HepG2 (cell line): Measurements from ENCODE around the gene SLC25A25. TPM values are rescaled to one million over a fixed set of nuclear protein-coding genes. Genes with fewer than 3 reads are reported as not detected.

Experiments used
- FOXK2 ChIP-seq: fragments of 450-650 bp; IDR thresholded peaks from 2 replicates; pipeline ENCODE4 v1.6.1; 2016
- HMG20A ChIP-seq: IDR thresholded peaks from 2 replicates; pipeline ENCODE4 v1.6.1; 2016; ENCODE audit warnings: borderline replicate concordance
- HNRNPLL ChIP-seq: fragments of 200-400 bp; formaldehyde crosslinking; IDR thresholded peaks from 2 replicates; pipeline ENCODE4 v1.6.1; 2017; ENCODE audit warnings: mild to moderate bottlenecking, low read depth, low read length; ENCODE audit not compliant: poor library complexity, severe bottlenecking
- ZNF138 ChIP-seq: sonication (generic); formaldehyde crosslinking; IDR thresholded peaks from 2 replicates; pipeline ENCODE4 v1.5.0; 2020; ENCODE audit warnings: mild to moderate bottlenecking, low read depth, missing genetic modification reagents
- ZNF563 ChIP-seq: sonication (generic); formaldehyde crosslinking; IDR thresholded peaks from 2 replicates; pipeline ENCODE4 v1.8.0; 2022; ENCODE audit warnings: mild to moderate bottlenecking, moderate library complexity, missing genetic modification reagents
- ZNF761 ChIP-seq: sonication (generic); formaldehyde crosslinking; conservative IDR thresholded peaks from 2 replicates; pipeline ENCODE4 v1.4.0; 2020; ENCODE audit warnings: mild to moderate bottlenecking, missing genetic modification reagents
- polyA plus RNA-seq, 8 experiments: library from polyadenylated mRNA; depleted of rRNA in 3 of 8; stranded (reverse) in 7 of 8; unstranded in 1 of 8; fragments of >200 nt; fragmentation: Illumina TruSeq in 4 of 8; extraction: Trizol in 4 of 8; gene quantifications; 2 replicates each; pipeline versions ENCODE4 v1.2.1 to v1.2.3, GENCODE V29; 2011 to 2016; ENCODE audit warnings: low read depth in 4 of 8, missing spikeins in 1 of 8, mixed read lengths in 1 of 8; ENCODE audit not compliant: insufficient read depth in 1 of 8
- total RNA-seq, 5 experiments: library from RNA; depleted of rRNA; stranded (reverse); fragments of >200 nt; fragmentation: Illumina TruSeq; extraction: Trizol; gene quantifications; 2 replicates each; pipeline ENCODE4 v1.2.3, GENCODE V29; 2016; ENCODE audit warnings: low read depth in 1 of 5
- TF ChIP-seq, protein P1 (sequence below): sonication (generic); formaldehyde crosslinking; IDR thresholded peaks from 2 replicates; pipeline ENCODE4 v1.9.0; 2021; ENCODE audit warnings: mild to moderate bottlenecking, missing genetic modification reagents
- TF ChIP-seq, protein P2 (sequence below): sonication (generic); formaldehyde crosslinking; IDR thresholded peaks from 2 replicates; pipeline ENCODE4 v1.4.0; 2020; ENCODE audit warnings: missing genetic modification reagents
- TF ChIP-seq, protein P3 (sequence below): sonication (generic); formaldehyde crosslinking; IDR thresholded peaks from 2 replicates; pipeline ENCODE4 v1.4.0; 2020; ENCODE audit warnings: missing genetic modification reagents
- TF ChIP-seq, protein P4 (sequence below): sonication (generic); formaldehyde crosslinking; IDR thresholded peaks from 2 replicates; pipeline ENCODE4 v1.5.0; 2020; ENCODE audit warnings: mild to moderate bottlenecking, missing genetic modification reagents
- TF ChIP-seq, protein P5 (sequence below): sonication (generic); formaldehyde crosslinking; conservative IDR thresholded peaks from 2 replicates; pipeline ENCODE4 v1.4.0; 2020; ENCODE audit warnings: missing genetic modification reagents
- TF ChIP-seq, protein P6 (sequence below): IDR thresholded peaks from 2 replicates; pipeline ENCODE4 v1.6.1; 2018; ENCODE audit warnings: missing genetic modification reagents

SLC25A25 gene
- total and polyA plus RNA-seq, 2 of the 13 experiments (the other 11 are each of a cell fraction or from before 2014, with no cell fraction given) = 10.5 to 24.8 TPM

DNA sequence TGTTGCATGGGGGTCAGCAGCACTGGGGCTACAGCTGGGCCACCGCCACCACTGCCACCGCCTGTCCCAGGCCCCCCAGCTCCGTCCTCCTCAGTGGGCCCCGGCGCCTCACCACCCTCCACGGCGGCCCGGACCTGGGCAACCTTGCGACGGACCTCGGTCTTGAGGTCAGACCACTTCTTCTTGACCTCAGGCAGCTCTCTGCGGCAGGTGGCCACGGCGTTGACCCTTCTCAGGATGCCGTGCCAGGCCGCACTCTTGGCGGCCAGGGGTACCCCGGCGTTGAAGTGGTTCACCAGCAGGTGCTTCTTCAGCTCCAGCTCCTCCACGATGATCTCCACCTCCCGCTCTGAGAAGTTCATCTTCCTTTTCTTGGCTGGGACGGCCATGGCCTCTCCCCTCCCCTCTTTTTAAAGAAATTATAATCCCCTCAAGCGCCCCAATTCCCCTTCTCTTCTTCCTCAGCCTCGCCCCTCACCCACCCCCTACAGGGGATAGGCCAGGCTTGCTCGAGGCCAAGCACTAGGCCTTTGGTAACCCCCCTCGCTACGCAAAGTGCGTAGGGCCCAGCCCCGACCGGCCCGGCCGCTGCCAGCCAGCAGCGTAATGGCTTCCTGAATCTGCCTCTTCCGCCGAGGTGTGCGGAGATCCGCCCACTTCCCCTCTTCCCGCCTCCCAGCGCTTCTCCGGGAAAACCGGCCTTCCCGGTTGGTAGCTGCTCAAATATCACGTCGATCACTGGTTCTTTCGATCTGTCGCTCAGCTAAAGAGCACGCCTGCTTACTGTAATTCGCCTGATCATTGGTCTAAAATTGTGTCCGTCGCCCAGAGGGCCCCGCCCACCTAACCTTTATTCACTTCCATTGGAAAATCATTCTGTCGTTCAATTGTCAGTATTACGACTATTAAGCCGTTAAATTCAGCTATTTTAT is 1.1 kb upstream of the SLC25A25 start, which contains the start of gene NAIF1 (continued):
- TF ChIP-seq, protein P1, sequence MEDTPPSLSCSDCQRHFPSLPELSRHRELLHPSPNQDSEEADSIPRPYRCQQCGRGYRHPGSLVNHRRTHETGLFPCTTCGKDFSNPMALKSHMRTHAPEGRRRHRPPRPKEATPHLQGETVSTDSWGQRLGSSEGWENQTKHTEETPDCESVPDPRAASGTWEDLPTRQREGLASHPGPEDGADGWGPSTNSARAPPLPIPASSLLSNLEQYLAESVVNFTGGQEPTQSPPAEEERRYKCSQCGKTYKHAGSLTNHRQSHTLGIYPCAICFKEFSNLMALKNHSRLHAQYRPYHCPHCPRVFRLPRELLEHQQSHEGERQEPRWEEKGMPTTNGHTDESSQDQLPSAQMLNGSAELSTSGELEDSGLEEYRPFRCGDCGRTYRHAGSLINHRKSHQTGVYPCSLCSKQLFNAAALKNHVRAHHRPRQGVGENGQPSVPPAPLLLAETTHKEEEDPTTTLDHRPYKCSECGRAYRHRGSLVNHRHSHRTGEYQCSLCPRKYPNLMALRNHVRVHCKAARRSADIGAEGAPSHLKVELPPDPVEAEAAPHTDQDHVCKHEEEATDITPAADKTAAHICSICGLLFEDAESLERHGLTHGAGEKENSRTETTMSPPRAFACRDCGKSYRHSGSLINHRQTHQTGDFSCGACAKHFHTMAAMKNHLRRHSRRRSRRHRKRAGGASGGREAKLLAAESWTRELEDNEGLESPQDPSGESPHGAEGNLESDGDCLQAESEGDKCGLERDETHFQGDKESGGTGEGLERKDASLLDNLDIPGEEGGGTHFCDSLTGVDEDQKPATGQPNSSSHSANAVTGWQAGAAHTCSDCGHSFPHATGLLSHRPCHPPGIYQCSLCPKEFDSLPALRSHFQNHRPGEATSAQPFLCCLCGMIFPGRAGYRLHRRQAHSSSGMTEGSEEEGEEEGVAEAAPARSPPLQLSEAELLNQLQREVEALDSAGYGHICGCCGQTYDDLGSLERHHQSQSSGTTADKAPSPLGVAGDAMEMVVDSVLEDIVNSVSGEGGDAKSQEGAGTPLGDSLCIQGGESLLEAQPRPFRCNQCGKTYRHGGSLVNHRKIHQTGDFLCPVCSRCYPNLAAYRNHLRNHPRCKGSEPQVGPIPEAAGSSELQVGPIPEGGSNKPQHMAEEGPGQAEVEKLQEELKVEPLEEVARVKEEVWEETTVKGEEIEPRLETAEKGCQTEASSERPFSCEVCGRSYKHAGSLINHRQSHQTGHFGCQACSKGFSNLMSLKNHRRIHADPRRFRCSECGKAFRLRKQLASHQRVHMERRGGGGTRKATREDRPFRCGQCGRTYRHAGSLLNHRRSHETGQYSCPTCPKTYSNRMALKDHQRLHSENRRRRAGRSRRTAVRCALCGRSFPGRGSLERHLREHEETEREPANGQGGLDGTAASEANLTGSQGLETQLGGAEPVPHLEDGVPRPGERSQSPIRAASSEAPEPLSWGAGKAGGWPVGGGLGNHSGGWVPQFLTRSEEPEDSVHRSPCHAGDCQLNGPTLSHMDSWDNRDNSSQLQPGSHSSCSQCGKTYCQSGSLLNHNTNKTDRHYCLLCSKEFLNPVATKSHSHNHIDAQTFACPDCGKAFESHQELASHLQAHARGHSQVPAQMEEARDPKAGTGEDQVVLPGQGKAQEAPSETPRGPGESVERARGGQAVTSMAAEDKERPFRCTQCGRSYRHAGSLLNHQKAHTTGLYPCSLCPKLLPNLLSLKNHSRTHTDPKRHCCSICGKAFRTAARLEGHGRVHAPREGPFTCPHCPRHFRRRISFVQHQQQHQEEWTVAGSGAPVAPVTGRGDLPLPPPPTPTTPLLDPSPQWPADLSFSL (CRISPR knock-in tag) = no peak
- TF ChIP-seq, protein P2, sequence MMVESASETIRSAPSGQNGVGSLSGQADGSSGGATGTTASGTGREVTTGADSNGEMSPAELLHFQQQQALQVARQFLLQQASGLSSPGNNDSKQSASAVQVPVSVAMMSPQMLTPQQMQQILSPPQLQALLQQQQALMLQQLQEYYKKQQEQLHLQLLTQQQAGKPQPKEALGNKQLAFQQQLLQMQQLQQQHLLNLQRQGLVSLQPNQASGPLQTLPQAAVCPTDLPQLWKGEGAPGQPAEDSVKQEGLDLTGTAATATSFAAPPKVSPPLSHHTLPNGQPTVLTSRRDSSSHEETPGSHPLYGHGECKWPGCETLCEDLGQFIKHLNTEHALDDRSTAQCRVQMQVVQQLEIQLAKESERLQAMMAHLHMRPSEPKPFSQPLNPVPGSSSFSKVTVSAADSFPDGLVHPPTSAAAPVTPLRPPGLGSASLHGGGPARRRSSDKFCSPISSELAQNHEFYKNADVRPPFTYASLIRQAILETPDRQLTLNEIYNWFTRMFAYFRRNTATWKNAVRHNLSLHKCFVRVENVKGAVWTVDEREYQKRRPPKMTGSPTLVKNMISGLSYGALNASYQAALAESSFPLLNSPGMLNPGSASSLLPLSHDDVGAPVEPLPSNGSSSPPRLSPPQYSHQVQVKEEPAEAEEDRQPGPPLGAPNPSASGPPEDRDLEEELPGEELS (CRISPR knock-in tag) = no peak; the same call in 1 of the 2 replicates
- peak; percentile 55; the same call in 1 of the 2 replicates for TF ChIP-seq ZNF761 (CRISPR knock-in tag)
- no peak for TF ChIP-seq FOXK2
- TF ChIP-seq, protein P3, sequence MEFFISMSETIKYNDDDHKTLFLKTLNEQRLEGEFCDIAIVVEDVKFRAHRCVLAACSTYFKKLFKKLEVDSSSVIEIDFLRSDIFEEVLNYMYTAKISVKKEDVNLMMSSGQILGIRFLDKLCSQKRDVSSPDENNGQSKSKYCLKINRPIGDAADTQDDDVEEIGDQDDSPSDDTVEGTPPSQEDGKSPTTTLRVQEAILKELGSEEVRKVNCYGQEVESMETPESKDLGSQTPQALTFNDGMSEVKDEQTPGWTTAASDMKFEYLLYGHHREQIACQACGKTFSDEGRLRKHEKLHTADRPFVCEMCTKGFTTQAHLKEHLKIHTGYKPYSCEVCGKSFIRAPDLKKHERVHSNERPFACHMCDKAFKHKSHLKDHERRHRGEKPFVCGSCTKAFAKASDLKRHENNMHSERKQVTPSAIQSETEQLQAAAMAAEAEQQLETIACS (CRISPR knock-in tag) = no peak
- TF ChIP-seq, protein P4, sequence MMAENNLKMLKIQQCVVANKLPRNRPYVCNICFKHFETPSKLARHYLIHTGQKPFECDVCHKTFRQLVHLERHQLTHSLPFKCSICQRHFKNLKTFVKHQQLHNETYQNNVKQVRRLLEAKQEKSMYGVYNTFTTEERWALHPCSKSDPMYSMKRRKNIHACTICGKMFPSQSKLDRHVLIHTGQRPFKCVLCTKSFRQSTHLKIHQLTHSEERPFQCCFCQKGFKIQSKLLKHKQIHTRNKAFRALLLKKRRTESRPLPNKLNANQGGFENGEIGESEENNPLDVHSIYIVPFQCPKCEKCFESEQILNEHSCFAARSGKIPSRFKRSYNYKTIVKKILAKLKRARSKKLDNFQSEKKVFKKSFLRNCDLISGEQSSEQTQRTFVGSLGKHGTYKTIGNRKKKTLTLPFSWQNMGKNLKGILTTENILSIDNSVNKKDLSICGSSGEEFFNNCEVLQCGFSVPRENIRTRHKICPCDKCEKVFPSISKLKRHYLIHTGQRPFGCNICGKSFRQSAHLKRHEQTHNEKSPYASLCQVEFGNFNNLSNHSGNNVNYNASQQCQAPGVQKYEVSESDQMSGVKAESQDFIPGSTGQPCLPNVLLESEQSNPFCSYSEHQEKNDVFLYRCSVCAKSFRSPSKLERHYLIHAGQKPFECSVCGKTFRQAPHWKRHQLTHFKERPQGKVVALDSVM (CRISPR knock-in tag) = no peak
- TF ChIP-seq, protein P5, sequence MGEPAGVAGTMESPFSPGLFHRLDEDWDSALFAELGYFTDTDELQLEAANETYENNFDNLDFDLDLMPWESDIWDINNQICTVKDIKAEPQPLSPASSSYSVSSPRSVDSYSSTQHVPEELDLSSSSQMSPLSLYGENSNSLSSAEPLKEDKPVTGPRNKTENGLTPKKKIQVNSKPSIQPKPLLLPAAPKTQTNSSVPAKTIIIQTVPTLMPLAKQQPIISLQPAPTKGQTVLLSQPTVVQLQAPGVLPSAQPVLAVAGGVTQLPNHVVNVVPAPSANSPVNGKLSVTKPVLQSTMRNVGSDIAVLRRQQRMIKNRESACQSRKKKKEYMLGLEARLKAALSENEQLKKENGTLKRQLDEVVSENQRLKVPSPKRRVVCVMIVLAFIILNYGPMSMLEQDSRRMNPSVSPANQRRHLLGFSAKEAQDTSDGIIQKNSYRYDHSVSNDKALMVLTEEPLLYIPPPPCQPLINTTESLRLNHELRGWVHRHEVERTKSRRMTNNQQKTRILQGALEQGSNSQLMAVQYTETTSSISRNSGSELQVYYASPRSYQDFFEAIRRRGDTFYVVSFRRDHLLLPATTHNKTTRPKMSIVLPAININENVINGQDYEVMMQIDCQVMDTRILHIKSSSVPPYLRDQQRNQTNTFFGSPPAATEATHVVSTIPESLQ (CRISPR knock-in tag) = no peak
- no peak for TF ChIP-seq HMG20A (CRISPR knock-in tag)
- no peak for TF ChIP-seq ZNF138 (CRISPR knock-in tag)
- no peak; the same call in 1 of the 2 replicates for TF ChIP-seq ZNF563 (CRISPR knock-in tag)
- peak; percentile 100 for TF ChIP-seq HNRNPLL
- TF ChIP-seq, protein P6, sequence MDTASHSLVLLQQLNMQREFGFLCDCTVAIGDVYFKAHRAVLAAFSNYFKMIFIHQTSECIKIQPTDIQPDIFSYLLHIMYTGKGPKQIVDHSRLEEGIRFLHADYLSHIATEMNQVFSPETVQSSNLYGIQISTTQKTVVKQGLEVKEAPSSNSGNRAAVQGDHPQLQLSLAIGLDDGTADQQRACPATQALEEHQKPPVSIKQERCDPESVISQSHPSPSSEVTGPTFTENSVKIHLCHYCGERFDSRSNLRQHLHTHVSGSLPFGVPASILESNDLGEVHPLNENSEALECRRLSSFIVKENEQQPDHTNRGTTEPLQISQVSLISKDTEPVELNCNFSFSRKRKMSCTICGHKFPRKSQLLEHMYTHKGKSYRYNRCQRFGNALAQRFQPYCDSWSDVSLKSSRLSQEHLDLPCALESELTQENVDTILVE (CRISPR knock-in tag) = no peak; the same call in 1 of the 2 replicates
